Nephron (organoid): ENCODE data around the gene RNASEL.

ENCODE experiments used
- H3K27ac Mint-ChIP-seq, 3 experiments: 2 replicates each; pipeline ENCODE4 v1.8.0; 2020; ENCODE audit warnings: mixed read lengths in 3 of 3, mild to moderate bottlenecking in 2 of 3, moderate library complexity in 1 of 3
- H3K27me3 Mint-ChIP-seq: 2 replicates; pipeline ENCODE4 v1.8.0; 2021; ENCODE audit warnings: low read depth, mild to moderate bottlenecking, moderate library complexity, mixed read lengths
- H3K36me3 Mint-ChIP-seq: 2 replicates; pipeline ENCODE4 v1.8.0; 2020; ENCODE audit warnings: low read depth, mixed read lengths
- H3K4me1 Mint-ChIP-seq: 2 replicates; pipeline ENCODE4 v1.8.0; 2020; ENCODE audit warnings: mixed read lengths
- H3K4me3 Mint-ChIP-seq, 3 experiments: 2 replicates each; pipeline ENCODE4 v1.8.0; 2020; ENCODE audit warnings: mild to moderate bottlenecking in 3 of 3, mixed read lengths in 3 of 3, moderate library complexity in 2 of 3
- H3K9me3 Mint-ChIP-seq: 2 replicates; pipeline ENCODE4 v1.8.0; 2020; ENCODE audit warnings: mixed read lengths
- CTCF ChIP-seq, 3 experiments: fragments of 200-600 bp; sonication (generic); IDR thresholded peaks; one replicate each; pipeline ENCODE4 v1.5.0; 2021; ENCODE audit warnings: antibody characterized with exemption in 3 of 3; ENCODE audit not compliant: unreplicated experiment in 3 of 3

The RNASEL gene

GRCh38 chr1:182595641-182596240 is 6.7 kb upstream of the RNASEL start:
- TF ChIP-seq CTCF (IDR thresholded peaks at IDR 0.05; ENCODE audit: unreplicated experiment in 3 of 3): peak; percentile 79 to 84 (median 81)
- Mint-ChIP-seq H3K27ac (no peak overlapping the region), H3K9me3 (no peaks in the 10 kb centered on the region), H3K4me3 (no peak overlapping the region), H3K4me1 (peaks cover 4% of the 10 kb centered on the region), H3K27me3 (peaks cover 6% of the 10 kb centered on the region), H3K36me3 (no peaks in the 10 kb centered on the region)

GRCh38 chr1:182589931-182590330 is 875 bp upstream of the RNASEL start:
- Mint-ChIP-seq H3K27ac (peak overlapping the region in 2 of 3 experiments; percentile 61 to 78), H3K4me1 (peaks cover 6% of the 10 kb centered on the region), H3K9me3 (peaks cover 4% of the 10 kb centered on the region), H3K27me3 (peaks cover 6% of the 10 kb centered on the region), H3K4me3 (peak overlapping the region; percentile 91 to 92 (median 92)), H3K36me3 (peaks cover 12% of the 10 kb centered on the region)
- TF ChIP-seq CTCF (IDR thresholded peaks at IDR 0.05; ENCODE audit: unreplicated experiment in 3 of 3): no peak

- TF ChIP-seq CTCF (IDR thresholded peaks at IDR 0.05; ENCODE audit: unreplicated experiment in 3 of 3): no peak
- H3K36me3 Mint-ChIP-seq: peaks cover 12% of the 10 kb centered on the region
- peaks cover 4% of the 10 kb centered on the region for H3K9me3 Mint-ChIP-seq
- peak overlapping the region; percentile 91 to 92 (median 92) for H3K4me3 Mint-ChIP-seq
- H3K27ac Mint-ChIP-seq: peak overlapping the region; percentile 92 to 94 (median 94)
- peaks cover 6% of the 10 kb centered on the region for H3K27me3 Mint-ChIP-seq
- H3K4me1 Mint-ChIP-seq: peaks cover 6% of the 10 kb centered on the region
Observed at GRCh38 chr1:182589520-182589919, 464 bp upstream of the RNASEL start.

GRCh38 chr1:182587666-182588499 is 1.2 kb downstream of the RNASEL start:
- no peak for TF ChIP-seq CTCF (IDR thresholded peaks at IDR 0.05; ENCODE audit: unreplicated experiment in 3 of 3)
- Mint-ChIP-seq H3K4me1 (peaks cover 6% of the 10 kb centered on the region), H3K9me3 (peaks cover 4% of the 10 kb centered on the region), H3K4me3 (peak overlapping the region; percentile 91 to 92 (median 92)), H3K36me3 (peaks cover 20% of the 10 kb centered on the region), H3K27me3 (peaks cover 6% of the 10 kb centered on the region), H3K27ac (peak overlapping the region; percentile 92 to 94 (median 94))

GRCh38 chr1:182587093-182587492 is 2.0 kb downstream of the RNASEL start:
- no peak for TF ChIP-seq CTCF (IDR thresholded peaks at IDR 0.05; ENCODE audit: unreplicated experiment in 3 of 3)
- peaks cover 25% of the 10 kb centered on the region for H3K36me3 Mint-ChIP-seq
- H3K4me1 Mint-ChIP-seq: peaks cover 6% of the 10 kb centered on the region
- H3K4me3 Mint-ChIP-seq: no peak overlapping the region
- H3K9me3 Mint-ChIP-seq: peaks cover 4% of the 10 kb centered on the region
- peaks cover 6% of the 10 kb centered on the region for H3K27me3 Mint-ChIP-seq
- no peak overlapping the region for H3K27ac Mint-ChIP-seq
